HG02759 (cell line): ENCODE measurements around the gene NPTXR.
"Not testable (repeated sequence)": the region's sequence is repeated elsewhere in the genome, so short reads cannot be mapped to it uniquely, and the experiment has no call there.

Experiments
- ATAC-seq: cut with Tn5 transposase; IDR thresholded peaks from one replicate; pipeline ENCODE4 v1.9.1; 2021; ENCODE audit warnings: mild to moderate bottlenecking, moderate library complexity; ENCODE audit not compliant: unreplicated experiment

NPTXR gene

DNA sequence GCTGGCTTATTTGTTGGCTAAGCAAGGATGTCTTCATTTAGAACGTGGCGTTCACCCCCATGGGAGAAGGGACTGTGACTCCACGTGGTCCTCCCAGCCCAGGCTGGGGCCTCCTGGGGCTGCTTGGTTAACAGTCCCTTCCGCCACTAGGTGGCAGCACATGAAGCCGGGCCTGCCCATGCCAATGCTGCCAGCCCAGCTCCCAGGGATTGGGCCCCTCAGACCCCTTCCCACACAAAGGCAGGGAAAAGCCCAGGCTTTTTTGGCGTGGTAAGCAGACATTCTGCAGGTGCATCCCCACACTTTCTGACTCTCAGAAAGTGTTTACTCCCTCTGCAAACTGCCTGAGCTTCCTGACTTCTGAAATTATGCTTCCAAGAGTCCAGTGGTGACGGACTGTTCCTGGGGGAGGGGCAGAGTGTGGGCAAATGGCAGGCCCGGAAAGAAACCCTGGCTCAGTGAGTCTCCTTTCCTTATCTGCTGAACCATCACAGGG is 25.1 kb upstream of the NPTXR start:
- ATAC-seq: no peak

DNA sequence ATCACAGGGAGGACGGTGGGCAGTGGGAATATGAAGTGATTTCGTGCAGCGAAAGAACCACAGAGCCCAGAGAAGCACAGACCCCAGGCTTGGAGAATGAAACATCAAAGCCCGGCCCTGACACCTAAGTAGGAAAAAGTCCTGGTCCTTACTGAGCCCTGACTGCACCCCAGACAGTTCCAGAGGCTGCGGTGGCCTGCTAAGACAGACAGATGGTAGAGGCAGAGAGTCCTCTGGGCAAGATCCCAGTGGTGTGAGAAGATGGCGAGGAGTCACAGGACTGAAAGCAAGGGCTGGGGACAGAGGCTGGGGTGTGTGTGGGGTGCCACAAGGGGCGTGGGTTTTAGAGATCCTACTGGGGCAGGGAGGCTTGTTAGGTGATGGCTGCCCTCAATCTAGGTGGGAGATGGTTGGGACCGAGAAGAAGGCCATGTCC is 24.5 kb upstream of the NPTXR start:
- no peak for ATAC-seq

DNA sequence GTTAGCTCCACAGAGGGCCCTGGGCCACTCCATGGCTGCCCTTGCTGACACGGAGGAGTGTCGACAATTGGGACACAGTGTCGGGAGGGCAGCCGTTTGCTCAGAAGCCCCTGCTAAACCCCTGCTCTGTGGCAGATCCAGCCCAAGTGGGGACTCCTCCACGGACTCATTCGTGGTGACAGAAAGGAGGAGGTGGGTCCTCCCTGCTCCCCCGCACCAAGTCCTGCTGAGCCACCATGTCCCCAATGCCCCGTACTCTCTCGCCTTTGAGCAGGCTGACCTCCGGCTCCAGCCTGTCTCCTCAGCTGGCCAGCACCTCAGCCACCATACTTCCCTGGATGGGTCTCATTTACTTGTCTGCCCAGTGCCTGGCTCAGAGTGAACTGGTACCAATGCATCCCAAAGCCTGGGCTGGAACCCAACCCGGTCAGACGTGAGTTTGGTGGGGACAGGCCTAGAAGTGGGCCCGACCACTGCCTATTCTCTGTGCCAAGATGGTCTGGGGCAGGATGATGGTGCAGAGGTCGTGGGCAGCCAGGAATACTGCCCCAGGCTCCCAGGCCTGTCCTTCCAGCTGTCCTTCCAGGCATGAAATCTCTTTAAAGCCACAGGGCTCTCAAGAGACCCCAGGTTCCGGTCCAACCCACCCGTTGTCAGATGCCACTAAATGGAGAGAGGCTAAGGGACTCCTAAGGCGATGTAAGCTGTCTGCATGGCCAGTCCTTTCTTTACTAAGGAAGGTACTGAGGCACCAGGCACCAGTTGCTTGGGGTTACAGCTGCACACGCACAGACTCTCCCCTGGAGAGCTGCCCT is 23.9 kb upstream of the NPTXR start:
- no peak for ATAC-seq

DNA sequence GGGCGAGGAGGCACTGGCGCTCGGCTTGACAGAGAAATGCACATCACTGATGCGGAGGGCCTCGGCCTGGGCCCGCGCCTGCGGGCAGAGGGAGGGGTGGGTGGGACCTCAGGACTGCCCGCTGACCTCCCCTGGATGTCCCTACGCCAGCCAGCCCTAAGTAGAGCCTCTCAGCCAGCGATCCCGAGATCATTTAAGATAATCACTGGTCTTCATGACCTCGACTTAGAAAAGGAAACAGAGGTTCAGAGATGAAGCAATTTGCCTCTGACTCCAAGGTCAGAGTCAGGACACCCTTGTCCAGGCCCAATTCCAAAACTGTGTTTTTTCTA is 23.3 kb upstream of the NPTXR start:
- no peak for ATAC-seq

DNA sequence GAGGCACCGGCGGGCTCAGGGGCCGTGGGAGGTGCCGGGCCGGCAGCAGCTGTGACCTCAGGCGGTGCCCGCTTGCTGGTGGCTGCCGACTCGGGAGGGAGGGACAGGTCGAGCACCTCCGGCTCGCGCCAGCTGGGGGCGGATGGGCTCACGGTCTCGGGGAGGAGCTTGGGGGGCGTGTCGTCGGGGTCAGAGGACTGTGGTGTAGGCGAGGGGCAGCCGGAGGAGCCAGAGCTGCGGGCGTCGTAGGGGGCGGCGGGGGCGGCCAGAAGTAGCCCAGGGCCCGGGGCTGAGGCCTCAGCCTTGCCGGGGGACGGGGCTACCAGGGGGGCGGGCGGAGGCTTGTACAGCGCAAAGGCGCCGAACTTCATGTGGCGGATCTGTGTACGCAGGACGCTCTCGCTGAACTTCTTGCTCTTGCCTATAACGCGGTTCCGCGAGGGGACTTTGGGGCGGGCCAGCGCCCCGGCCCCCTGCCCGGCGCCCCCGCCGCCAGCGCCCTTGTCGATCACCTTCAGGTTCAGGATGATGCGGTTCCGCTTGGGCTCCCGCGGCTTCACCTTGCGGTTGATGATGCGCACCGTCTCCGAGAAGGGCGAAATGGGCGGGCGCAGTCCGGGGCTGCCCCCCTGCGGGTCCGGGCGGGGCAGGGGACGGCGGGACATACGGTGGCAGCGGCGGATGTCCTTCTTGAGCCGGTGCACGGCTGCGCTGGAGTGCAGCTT is 22.7 kb upstream of the NPTXR start:
- no peak for ATAC-seq

DNA sequence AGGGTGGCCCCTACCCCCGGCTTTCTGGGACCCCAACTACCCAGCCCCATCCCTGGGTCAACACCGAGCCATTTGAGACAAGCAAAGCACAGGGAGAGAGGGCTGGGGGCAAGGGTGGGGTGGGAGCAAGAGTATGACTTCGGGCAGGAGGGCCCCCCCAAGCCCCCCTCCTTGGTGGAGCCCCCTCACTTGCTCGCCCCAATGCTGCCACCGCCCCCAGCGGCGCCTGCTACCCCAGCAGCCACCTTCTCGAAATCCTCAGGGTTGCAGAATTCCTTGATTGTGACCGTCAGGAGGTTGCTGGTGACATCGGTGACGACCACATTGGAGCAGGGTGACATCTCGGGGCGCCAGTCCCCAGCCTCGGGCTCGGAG is 22.2 kb upstream of the NPTXR start:
- ATAC-seq: no peak

DNA sequence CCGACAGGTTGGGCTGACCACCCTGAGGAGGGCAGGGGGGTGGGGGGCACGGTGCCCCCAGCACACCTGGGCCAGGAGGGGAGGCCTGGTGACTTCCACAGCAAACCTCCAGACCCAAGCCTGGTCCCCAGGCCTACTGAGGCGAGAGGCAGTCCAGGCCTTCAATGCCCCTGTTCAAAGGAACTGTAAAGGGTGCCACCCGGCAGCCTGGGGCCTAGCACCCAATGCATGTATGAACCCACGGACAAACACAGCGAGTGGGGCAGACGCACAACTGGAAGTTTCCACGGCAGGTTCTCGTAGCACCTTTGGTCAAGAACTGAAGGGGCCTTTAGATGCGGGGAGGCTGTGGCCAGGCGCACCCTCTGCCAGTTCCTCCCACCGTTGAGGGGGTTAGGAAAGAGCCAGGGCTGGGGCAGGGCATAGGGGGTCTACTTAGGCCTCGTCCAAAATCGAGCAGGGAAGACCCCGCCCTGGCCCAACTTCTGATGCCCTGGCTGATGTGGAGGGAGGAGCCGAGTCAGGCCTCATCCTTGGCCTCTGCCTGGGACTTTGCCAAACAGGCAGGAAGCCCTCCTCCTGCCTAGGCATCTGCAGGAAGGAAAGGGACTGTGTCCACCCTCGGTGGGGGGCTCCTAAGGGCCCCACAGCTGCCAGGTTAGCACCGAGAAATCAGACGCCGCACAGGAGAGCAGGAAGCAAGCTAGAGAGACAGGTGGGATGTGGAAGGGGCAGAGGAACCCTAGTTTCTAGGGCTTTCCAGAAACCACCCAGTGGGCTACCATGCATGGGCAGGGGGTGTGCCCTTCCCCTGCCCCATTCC is 21.6 kb upstream of the NPTXR start:
- no peak for ATAC-seq

DNA sequence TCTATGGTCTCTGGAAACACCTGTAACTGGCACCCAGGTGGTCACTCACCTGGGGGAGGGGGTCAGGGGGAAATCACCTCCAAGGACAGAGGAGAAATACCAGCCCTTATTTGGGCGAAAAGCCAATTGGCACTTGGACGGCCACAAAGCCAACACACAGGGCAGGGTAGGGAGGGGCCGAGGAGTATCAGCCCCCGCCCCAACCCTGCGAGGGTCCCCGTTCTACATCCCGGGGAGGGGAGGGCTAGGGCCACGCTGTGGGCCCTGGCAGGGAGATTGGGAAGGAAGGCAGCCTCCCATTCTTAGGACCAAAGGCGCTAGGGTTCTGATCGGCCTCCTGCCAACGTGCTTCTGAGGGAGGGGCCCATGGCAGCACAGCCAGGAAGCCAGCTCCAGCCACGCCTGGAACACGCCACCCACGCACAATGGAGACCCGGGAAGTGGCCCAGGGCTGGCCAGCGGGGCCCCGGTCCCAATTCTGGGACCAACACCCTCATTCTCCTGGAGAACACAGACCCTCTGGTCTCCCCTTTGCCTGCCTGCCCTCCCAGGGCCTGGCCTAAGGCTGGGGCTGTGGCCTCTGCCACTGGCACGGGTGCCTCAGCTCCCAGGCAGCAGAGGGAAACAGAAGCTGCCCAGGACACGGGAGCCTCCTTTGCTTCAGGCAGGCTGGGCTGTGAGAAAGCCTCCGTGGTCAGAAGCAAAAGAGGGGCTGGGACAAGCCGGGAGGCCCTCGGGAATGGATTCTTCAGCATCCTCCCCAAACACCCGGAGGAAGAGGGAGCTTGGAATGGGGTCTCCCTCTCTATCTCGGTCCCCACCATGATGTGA is 20.7 kb upstream of the NPTXR start:
- no peak for ATAC-seq

DNA sequence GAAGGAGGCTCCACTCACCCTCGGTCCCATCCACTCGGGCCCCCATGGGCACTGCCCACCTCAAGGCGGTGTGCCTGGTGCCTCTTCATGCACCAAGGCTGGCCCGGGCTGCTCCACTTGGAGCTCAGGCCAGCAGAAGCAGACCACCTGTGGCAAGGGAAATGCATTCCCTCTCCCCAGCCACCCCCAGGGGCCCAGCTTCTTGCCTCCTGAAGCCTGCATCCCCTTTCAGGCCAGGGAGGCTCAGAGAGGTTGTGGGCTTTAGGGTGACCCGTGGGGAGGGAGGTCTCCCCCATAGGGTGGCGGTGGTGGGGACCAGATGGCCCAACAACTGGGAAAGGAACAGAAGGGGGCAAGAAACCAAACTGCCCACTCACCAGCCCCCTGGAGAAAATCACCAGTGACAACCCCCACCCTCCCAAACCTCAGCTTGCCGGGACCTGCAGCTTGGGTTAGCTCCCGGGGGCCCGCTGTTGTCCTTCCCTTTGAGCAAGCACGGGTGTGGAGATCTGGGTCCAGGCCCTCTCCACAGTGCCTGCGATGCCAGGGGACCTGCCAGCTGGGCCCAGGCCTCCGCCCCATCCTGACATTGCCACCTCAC is 19.8 kb upstream of the NPTXR start:
- ATAC-seq: no peak

DNA sequence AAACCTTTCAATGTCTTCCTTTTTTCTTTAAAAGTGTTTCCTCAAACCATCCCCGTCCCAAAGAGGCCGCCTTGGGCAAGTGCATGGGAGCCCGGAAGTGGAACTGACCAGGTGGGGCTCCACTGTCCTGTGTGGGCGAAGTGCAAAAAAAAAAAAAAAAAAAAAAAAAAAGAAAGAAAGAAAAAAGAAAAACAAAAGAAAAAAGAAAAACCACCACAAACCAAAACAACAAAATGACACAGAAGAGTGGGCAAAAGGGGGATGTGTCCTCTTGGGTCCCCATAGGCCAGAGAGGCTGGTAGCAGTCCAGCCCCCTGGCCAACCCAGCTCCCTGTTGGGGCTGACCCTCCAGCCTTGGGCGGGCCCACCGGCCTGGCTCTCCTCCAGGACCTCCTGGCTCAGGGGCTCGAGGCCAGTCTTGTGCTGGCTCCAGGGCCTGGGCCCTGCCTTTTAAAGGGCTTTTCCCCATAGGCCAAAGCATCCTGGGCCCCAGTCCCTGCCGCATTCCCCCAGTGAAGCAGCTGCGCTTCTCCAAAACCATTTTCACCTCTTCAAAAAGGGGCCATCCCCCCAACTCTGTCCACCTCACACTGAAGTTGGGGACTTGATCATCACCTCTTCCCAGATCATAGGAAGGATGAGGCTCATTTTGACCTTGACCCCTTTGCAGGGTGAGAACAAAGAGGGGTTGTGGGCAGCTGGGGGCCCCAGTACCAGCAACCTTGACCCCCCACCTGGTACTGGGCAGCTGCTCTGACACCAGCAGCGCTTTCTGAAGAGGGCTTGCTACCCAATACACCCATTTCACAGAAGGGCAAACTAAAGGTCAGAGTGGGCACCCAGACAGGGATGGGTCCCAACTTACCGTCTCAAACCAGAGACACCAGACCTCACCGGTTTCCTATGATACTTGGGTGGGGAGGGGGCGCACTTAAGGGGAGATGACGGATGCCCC is 18.8 kb upstream of the NPTXR start:
- ATAC-seq: no peak

DNA sequence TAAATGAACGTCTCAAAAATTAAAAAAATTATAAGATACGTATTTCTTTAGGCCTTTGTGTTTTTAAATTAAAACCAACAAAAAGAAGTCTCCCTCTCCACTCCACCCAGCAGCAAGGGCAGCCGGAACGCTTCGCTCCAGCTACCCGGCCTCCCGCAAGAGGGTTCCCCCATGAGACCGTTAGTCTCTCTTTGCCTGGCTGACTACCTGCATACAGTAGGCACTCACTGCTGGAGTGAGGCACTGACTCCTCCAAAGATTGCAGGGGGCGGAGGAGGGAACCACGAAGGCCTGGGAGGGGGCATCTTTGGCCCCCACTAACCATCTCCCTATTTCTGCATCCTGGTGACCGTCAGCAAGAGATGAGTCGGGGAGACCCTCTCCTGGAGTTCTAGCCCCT is 18.1 kb upstream of the NPTXR start:
- no peak for ATAC-seq

DNA sequence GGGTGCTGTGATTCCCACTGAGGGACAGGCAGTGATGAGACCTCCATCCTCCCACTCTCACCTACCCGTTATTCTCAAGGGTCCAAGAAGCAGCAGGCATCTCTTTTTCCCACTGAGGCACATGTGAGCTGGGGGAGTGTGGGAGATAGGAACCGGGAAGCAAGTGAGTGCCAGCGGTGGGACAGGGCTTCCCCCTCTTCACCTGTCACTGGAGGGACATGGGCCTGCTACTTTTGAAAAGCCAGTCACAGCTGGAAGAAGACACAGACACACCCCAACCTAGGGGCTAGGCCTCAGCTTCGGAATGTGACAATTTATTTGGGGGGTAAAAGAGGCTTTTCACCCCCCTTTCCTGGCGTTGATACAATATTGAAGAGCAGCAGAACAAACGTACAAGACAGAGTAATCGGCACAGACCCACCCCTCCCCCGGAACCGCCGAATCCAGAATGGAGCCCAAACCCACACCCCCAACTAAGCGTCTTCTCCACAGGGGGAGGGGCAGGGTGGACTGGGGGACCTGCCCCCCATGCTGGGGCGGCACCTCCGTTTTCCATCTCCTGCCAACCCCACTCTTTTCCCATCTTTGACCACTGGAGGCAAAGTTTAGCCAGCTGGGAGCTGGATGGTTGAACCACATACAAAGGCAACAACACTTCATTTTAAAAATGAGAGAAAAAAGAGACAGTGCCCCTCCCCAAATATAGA is 17.5 kb upstream of the NPTXR start:
- no peak for ATAC-seq

DNA sequence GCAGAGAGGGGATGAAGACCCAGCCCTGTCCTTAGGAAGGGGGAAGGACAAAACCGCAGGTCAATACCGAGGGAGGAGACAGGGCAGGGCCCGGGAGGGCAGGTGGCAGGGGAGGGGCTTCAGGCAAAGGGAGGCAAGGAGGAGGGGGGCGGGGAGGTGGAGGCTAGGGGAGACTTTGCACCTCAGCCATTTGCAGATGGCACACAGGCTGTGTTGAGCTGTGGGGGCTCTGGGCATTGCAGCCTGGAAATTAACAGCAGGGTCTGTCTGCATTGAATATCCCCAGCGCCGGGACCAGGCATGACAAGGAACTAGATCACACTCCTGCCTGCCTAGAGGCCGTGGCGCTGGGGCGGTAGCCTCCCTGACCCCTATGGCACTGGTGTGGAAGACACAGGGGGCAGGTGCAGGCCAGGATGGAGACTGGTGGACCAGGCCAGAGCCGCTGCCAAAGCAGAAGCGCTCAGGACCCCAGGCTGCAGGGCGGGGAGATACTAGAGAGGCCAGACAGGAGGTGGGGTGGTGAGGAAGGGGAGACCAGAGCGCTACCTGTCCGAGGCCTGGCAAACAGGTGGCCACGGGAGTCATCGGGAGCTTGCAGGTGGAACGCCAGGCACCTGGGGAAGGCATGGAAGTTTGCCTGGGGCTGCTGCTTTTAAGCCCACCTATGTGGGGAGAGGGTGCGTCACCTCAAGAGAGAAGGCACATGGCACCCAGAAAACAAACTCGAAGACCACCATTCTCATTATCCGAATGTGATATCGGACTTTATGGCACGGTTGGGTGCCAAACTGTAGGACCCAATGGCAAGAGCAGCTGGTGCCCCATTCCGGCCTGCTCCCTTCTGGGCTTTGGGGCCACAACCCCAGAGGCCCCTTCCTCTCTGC is 16.7 kb upstream of the NPTXR start:
- ATAC-seq: no peak

DNA sequence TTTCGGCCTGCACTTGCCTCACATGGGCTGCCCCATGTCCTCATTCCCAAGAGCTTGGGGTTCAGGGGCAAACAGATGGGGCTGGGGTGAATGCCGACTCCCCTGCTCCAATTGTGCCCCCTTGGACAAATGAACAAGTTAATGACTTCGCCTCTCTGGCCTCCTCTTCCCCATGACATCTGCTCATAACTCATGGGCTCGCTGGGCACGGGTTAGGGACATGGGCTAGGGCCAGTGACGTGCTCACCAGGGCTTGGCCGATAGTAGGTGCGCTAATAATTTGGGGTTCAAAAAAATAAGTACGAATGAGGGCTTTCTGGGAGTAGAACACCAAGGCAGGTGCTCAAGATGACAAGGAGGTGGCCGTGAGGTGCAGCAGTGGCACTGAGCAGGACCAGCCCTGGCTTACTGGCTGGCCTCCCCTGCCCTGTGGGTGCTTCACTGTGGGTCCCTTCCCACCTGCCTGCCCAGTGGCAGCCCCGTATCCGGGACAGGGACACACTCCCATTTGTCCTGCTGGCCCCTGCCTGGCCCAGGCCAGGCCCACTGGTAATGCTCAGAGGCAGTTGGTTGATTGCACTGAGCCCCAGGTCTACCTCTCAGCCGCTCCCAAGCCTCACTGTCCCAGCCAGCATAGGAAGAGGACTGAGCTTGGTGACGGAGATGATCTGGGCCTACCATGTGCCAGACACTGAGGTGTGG is 15.9 kb upstream of the NPTXR start:
- no peak for ATAC-seq

DNA sequence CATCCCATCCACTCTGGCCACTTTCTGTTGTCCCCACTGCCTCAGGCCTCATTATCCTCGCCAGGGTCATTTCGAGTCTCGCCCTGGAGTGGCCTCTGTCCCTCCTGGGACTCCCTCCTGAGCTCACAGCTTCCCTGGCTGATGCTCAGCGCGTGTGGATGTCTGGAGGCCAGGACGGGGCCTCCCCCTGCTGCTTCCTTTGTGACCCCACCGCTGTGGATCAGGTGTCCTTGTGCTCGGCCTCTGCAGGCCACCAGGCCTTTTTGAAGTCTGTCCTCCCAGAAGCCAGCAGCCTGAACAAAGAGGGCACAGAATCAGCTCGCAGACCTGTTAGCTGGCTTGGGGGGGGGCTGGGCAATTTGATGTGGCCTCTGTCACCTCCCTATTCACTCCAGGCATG is 14.7 kb upstream of the NPTXR start:
- no peak for ATAC-seq

DNA sequence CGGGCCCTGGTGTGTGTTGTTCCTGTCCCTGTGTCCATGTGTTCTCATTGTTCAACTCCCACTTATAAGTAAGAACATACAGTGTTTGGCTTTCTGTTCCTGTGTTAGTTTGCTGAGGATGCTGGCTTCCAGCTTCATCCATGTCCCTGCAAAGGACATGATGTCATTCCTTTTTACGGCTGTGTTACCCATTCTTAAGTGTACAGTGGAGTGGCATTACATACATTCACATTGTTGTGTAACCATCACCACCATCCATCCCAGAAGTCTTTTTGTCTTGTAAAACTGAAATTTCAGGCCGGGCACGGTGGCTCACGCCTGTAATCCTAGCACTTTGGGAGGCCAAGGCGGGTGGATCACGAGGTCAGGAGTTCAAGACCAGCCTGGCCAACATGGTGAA is 10.6 kb upstream of the NPTXR start:
- not testable (repeated sequence) for ATAC-seq

DNA sequence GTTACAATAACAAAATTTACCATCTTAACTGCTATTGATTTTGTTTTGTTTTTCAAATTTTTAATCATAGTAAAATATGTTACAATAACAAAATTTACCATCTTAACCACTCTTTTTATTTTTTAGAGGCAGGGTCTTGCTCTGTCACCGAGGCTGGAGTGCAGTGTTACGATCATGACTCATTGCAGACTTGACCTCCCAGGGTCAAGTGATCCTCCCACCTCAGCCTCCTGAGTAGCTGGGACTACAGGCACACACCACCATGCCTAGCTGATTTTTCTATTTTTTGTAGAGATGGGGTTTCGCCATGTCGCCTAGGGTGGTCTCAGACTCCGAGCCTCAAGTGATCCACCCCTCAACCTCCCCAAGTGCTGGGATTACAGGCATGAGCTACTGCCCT is 10.1 kb upstream of the NPTXR start:
- ATAC-seq: not testable (repeated sequence)
